HEK293 (cell line): Measurements from ENCODE around the gene ADAMTSL2.
A peak's percentile ranks its signal among the peaks of the same experiment; 100 is the strongest.

ENCODE experiments used
- CTCF ChIA-PET: fragments of 350-600 bp; formaldehyde crosslinking; extraction: SDS; loops from one replicate; lab custom pipeline; 2021; ENCODE audit warnings: antibody characterized with exemption; lab: Yijun Ruan, JAX
- POLR2A ChIA-PET: fragments of 300-600 bp; formaldehyde crosslinking; extraction: SDS; loops from one replicate; lab custom pipeline; 2020; ENCODE audit warnings: antibody characterized with exemption, inconsistent platforms; lab: Yijun Ruan, JAX
- H3K27ac ChIP-seq: fragments of 200-500 bp; sonication (Bioruptor generic); 2 replicates; pipeline ENCODE4 v1.5.1; 2014; ENCODE audit warnings: low read depth, low read length, control low read depth, inconsistent platforms; ENCODE audit errors: extremely low read depth
- H3K36me3 ChIP-seq, 2 experiments: fragments of 200-500 bp in 1 of 2; sonication (Bioruptor generic) in 1 of 2; 1 replicate in 1 of 2; 2 replicates in 1 of 2; pipeline ENCODE4 v1.5.1; 2014 to 2017; ENCODE audit warnings: inconsistent platforms in 2 of 2, low read length in 2 of 2; ENCODE audit not compliant: control insufficient read depth in 2 of 2, insufficient read depth in 1 of 2
- H3K4me1 ChIP-seq: fragments of 200-500 bp; sonication (Bioruptor generic); 2 replicates; pipeline ENCODE4 v1.5.1; 2014; ENCODE audit warnings: mild to moderate bottlenecking, low read length, inconsistent platforms; ENCODE audit not compliant: control insufficient read depth, insufficient read depth
- H3K4me3 ChIP-seq: 2 replicates; pipeline ENCODE4 v1.5.1; 2011; ENCODE audit warnings: low read depth, mild to moderate bottlenecking, control low read depth, low read length, moderate library complexity
- H3K9me3 ChIP-seq: fragments of 200-500 bp; sonication (Bioruptor generic); 2 replicates; pipeline ENCODE4 v1.5.1; 2014; ENCODE audit warnings: low read depth, low read length, inconsistent platforms; ENCODE audit not compliant: control insufficient read depth, insufficient read depth
- BCL6B ChIP-seq: fragments of 450-650 bp; formaldehyde crosslinking; IDR thresholded peaks from 2 replicates; pipeline ENCODE4 v1.5.1; 2017; ENCODE audit warnings: missing biosample characterization, missing genetic modification characterization
- CTCF ChIP-seq: fragments of 450-650 bp; formaldehyde crosslinking; IDR thresholded peaks from 2 replicates; pipeline ENCODE4 v1.5.1; 2016; ENCODE audit warnings: missing biosample characterization, missing genetic modification characterization
- GLIS1 ChIP-seq: fragments of 450-650 bp; formaldehyde crosslinking; IDR thresholded peaks from 2 replicates; pipeline ENCODE4 v1.5.1; 2016; ENCODE audit warnings: missing biosample characterization, missing genetic modification characterization
- KLF1 ChIP-seq: fragments of 450-650 bp; formaldehyde crosslinking; IDR thresholded peaks from 2 replicates; pipeline ENCODE4 v1.5.1; 2016; ENCODE audit warnings: missing biosample characterization, missing genetic modification characterization
- KLF9 ChIP-seq: fragments of 450-650 bp; formaldehyde crosslinking; IDR thresholded peaks from 2 replicates; pipeline ENCODE4 v1.5.1; 2016; ENCODE audit warnings: missing biosample characterization, missing genetic modification characterization, low read depth
- PRDM10 ChIP-seq: fragments of 450-650 bp; formaldehyde crosslinking; IDR thresholded peaks from 2 replicates; pipeline ENCODE4 v1.5.1; 2016; ENCODE audit warnings: missing biosample characterization, missing genetic modification characterization
- SALL2 ChIP-seq: fragments of 450-650 bp; formaldehyde crosslinking; IDR thresholded peaks from 2 replicates; pipeline ENCODE4 v1.5.0; 2017; ENCODE audit warnings: missing biosample characterization, mild to moderate bottlenecking, missing genetic modification characterization, borderline replicate concordance
- SP2 ChIP-seq: fragments of 450-650 bp; formaldehyde crosslinking; IDR thresholded peaks from 2 replicates; pipeline ENCODE4 v1.5.1; 2016; ENCODE audit warnings: missing biosample characterization, missing genetic modification characterization
- SP3 ChIP-seq: fragments of 450-650 bp; formaldehyde crosslinking; IDR thresholded peaks from 2 replicates; pipeline ENCODE4 v1.5.1; 2016; ENCODE audit warnings: missing biosample characterization, missing genetic modification characterization
- TCF7L2 ChIP-seq: IDR thresholded peaks from 2 replicates; pipeline ENCODE4 v1.6.1; 2011; ENCODE audit warnings: low read depth, mild to moderate bottlenecking, inconsistent platforms, low read length, moderate library complexity, borderline replicate concordance
- ZBTB1 ChIP-seq: fragments of 450-650 bp; formaldehyde crosslinking; IDR thresholded peaks from 2 replicates; pipeline ENCODE4 v1.5.1; 2016; ENCODE audit warnings: missing biosample characterization, missing genetic modification characterization
- ZBTB11 ChIP-seq: fragments of 450-650 bp; formaldehyde crosslinking; conservative IDR thresholded peaks from 2 replicates; pipeline ENCODE4 v1.5.1; 2016; ENCODE audit warnings: low read depth, missing biosample characterization, missing genetic modification characterization
- ZBTB17 ChIP-seq: fragments of 450-650 bp; formaldehyde crosslinking; IDR thresholded peaks from 2 replicates; pipeline ENCODE4 v1.5.1; 2016; ENCODE audit warnings: missing biosample characterization, missing genetic modification characterization
- ZBTB8A ChIP-seq: fragments of 450-650 bp; formaldehyde crosslinking; IDR thresholded peaks from 2 replicates; pipeline ENCODE4 v1.5.1; 2016; ENCODE audit warnings: missing biosample characterization, missing genetic modification characterization
- ZFHX2 ChIP-seq: fragments of 450-650 bp; formaldehyde crosslinking; conservative IDR thresholded peaks from 2 replicates; pipeline ENCODE4 v1.5.1; 2016; ENCODE audit warnings: missing biosample characterization, missing genetic modification characterization
- ZFP37 ChIP-seq: fragments of 450-650 bp; formaldehyde crosslinking; IDR thresholded peaks from 2 replicates; pipeline ENCODE4 v1.5.1; 2016; ENCODE audit warnings: missing biosample characterization, missing genetic modification characterization
- ZNF2 ChIP-seq: fragments of 450-650 bp; formaldehyde crosslinking; IDR thresholded peaks from 2 replicates; pipeline ENCODE4 v1.5.1; 2016; ENCODE audit warnings: missing biosample characterization, missing genetic modification characterization
- ZNF302 ChIP-seq: fragments of 450-650 bp; formaldehyde crosslinking; IDR thresholded peaks from 2 replicates; pipeline ENCODE4 v1.5.1; 2016; ENCODE audit warnings: missing biosample characterization, missing genetic modification characterization, low read depth
- ZNF423 ChIP-seq: fragments of 450-650 bp; formaldehyde crosslinking; IDR thresholded peaks from 2 replicates; pipeline ENCODE4 v1.5.1; 2016; ENCODE audit warnings: missing biosample characterization, missing genetic modification characterization
- ZNF639 ChIP-seq: fragments of 450-650 bp; formaldehyde crosslinking; IDR thresholded peaks from 2 replicates; pipeline ENCODE4 v1.5.1; 2016; ENCODE audit warnings: missing biosample characterization, missing genetic modification characterization
- ZNF692 ChIP-seq: fragments of 450-650 bp; formaldehyde crosslinking; IDR thresholded peaks from 2 replicates; pipeline ENCODE4 v1.5.1; 2016; ENCODE audit warnings: missing biosample characterization, missing genetic modification characterization
- ZNF792 ChIP-seq: fragments of 450-650 bp; formaldehyde crosslinking; IDR thresholded peaks from 2 replicates; pipeline ENCODE4 v1.5.1; 2016; ENCODE audit warnings: missing biosample characterization, missing genetic modification characterization
- ZXDB ChIP-seq: fragments of 450-650 bp; formaldehyde crosslinking; IDR thresholded peaks from 2 replicates; pipeline ENCODE4 v1.5.1; 2016; ENCODE audit warnings: missing biosample characterization, missing genetic modification characterization

Gene ADAMTSL2

GRCh38 chr9:133509179-133510083 lies 25.1 kb upstream of the ADAMTSL2 start:
- no peak overlapping the region for H3K4me3 ChIP-seq
- H3K4me1 ChIP-seq = peaks cover 8% of the 10 kb centered on the region
- ChIA-PET CTCF (interaction anchor here (0.6 to 1.4 kb wide), 4 partner anchors 23 to 365 kb away, joined by 3 to 5 read pairs (median 4); no protein-coding TSS in a partner anchor), POLR2A (interaction anchor here (0.7 kb wide), 1 partner anchor 102 kb away, joined by 3 read pairs; no protein-coding TSS in a partner anchor)
- no peaks in the 10 kb centered on the region for H3K36me3 ChIP-seq
- no peaks in the 10 kb centered on the region for H3K9me3 ChIP-seq
- no peak overlapping the region; the same call in 1 of the 2 replicates for H3K27ac ChIP-seq
- TF ChIP-seq TCF7L2 (peak; percentile 43; the same call in 1 of the 2 replicates), ZNF692 (tag by site-specific recombination) (peak; percentile 81), SP2 (tag by site-specific recombination) (no peak), ZFP37 (tag by site-specific recombination) (no peak), ZNF302 (tag by site-specific recombination) (no peak), ZNF639 (tag by site-specific recombination) (no peak), SP3 (tag by site-specific recombination) (no peak; the same call in 1 of the 2 replicates), ZBTB17 (tag by site-specific recombination) (peak; percentile 44; the same call in 1 of the 2 replicates), ZBTB11 (tag by site-specific recombination) (no peak), ZNF2 (0 out of 2 replicates have a peak, but pooled peaks have one; percentile 21), BCL6B (tag by site-specific recombination) (no peak), ZBTB1 (no peak), ZNF792 (tag by site-specific recombination) (no peak), PRDM10 (tag by site-specific recombination) (peak; percentile 89), ZXDB (tag by site-specific recombination) (peak; percentile 80), CTCF (tag by site-specific recombination) (peak; percentile 24; the same call in 1 of the 2 replicates), ZBTB8A (tag by site-specific recombination) (peak; percentile 15; the same call in 1 of the 2 replicates), SALL2 (tag by site-specific recombination) (no peak), ZNF423 (tag by site-specific recombination) (peak; percentile 8; the same call in 1 of the 2 replicates), ZFHX2 (tag by site-specific recombination) (peak; percentile 94), KLF9 (tag by site-specific recombination) (peak; percentile 77), KLF1 (tag by site-specific recombination) (peak; percentile 97), GLIS1 (peak; percentile 100)
